H1 (cell line): ENCODE data around the gene RXRA. TPM values are rescaled to one million over a fixed set of nuclear protein-coding genes. Genes with fewer than 3 reads are reported as not detected.

Experiments
- CTCF ChIA-PET: fragments of 300-600 bp; sonication (Branson Sonifier 250); formaldehyde crosslinking; loops from one replicate; lab custom pipeline; 2021; ENCODE audit not compliant: partially characterized antibody; lab: Charles Lee
- POLR2A ChIA-PET: fragments of 300-600 bp; sonication (Branson Sonifier 250); formaldehyde crosslinking; loops from one replicate; lab custom pipeline; 2021; ENCODE audit warnings: inconsistent platforms; ENCODE audit not compliant: partially characterized antibody; lab: Charles Lee
- DNase-seq, 2 experiments: peaks; one replicate each; pipeline versions ENCODE4 v3.0.0 to v3.0.0-alpha.2; 2010 to 2022; ENCODE audit warnings: low spot score in 2 of 2, low read depth in 1 of 2, mixed read lengths in 1 of 2
- FAIRE-seq: peaks from 2 replicates; lab custom pipeline; 2011; peaks lifted over from hg19 to GRCh38; lab: Jason Lieb, UNC
- H2AFZ ChIP-seq: 2 replicates; pipeline ENCODE4 v1.8.1; 2012; ENCODE audit warnings: low read length, inconsistent platforms
- H2AK5ac ChIP-seq: 2 replicates; pipeline ENCODE4 v1.6.1; 2013; ENCODE audit warnings: low read depth, low read length
- H2BK120ac ChIP-seq: replicated peaks from 2 replicates; pipeline ENCODE3; 2013; ENCODE audit warnings: low read depth, low read length, inconsistent platforms
- H2BK12ac ChIP-seq: 2 replicates; pipeline ENCODE4 v1.6.1; 2013; ENCODE audit warnings: low read depth, low read length
- H2BK15ac ChIP-seq: 2 replicates; pipeline ENCODE4 v1.6.1; 2013; ENCODE audit warnings: low read length
- H2BK20ac ChIP-seq: 2 replicates; pipeline ENCODE4 v1.6.1; 2013; ENCODE audit warnings: low read length
- H2BK5ac ChIP-seq: 2 replicates; pipeline ENCODE4 v1.6.1; 2013; ENCODE audit warnings: low read depth, low read length
- H3K14ac ChIP-seq: 2 replicates; pipeline ENCODE4 v1.6.1; 2013; ENCODE audit warnings: inconsistent platforms; ENCODE audit not compliant: insufficient read length
- H3K18ac ChIP-seq: 2 replicates; pipeline ENCODE4 v1.6.1; 2013; ENCODE audit warnings: low read length; ENCODE audit errors: extremely low read depth
- H3K23ac ChIP-seq: 2 replicates; pipeline ENCODE4 v1.6.1; 2013; ENCODE audit warnings: inconsistent platforms; ENCODE audit not compliant: insufficient read length
- H3K23me2 ChIP-seq: 2 replicates; pipeline ENCODE4 v1.6.1; 2013; ENCODE audit warnings: low read depth, low read length
- H3K27ac ChIP-seq: 2 replicates; pipeline ENCODE4 v1.6.1; 2011; ENCODE audit warnings: low read depth, low read length, inconsistent platforms
- H3K27me3 ChIP-seq, 4 experiments: replicated peaks in 1 of 4; 1 replicate in 1 of 4; 2 replicates in 3 of 4; pipeline versions ENCODE4 v1.6.1 to v1.8.1; 2011 to 2013; ENCODE audit warnings: low read length in 3 of 4, mild to moderate bottlenecking in 3 of 4, inconsistent platforms in 2 of 4, mixed read lengths in 2 of 4, moderate library complexity in 1 of 4; ENCODE audit not compliant: control insufficient read depth in 3 of 4, insufficient read depth in 3 of 4; ENCODE audit errors: extremely low read depth in 1 of 4
- H3K36me3 ChIP-seq, 4 experiments: 2 replicates each; pipeline versions ENCODE4 v1.6.1 to v1.8.1; 2011 to 2013; ENCODE audit warnings: mild to moderate bottlenecking in 4 of 4, low read length in 3 of 4, moderate library complexity in 2 of 4, control low read depth in 1 of 4, inconsistent platforms in 1 of 4; ENCODE audit not compliant: insufficient read depth in 4 of 4, control insufficient read depth in 2 of 4
- H3K4ac ChIP-seq: replicated peaks from 2 replicates; pipeline ENCODE3; 2013; ENCODE audit warnings: low read length, low read depth, mixed read lengths, inconsistent platforms; ENCODE audit not compliant: insufficient read length
- H3K4me1 ChIP-seq, 4 experiments: replicated peaks in 1 of 4; 1 replicate in 1 of 4; 2 replicates in 3 of 4; pipeline versions ENCODE4 v1.6.1 to v1.8.1; 2011 to 2013; ENCODE audit warnings: low read length in 3 of 4, inconsistent platforms in 2 of 4, mixed read lengths in 1 of 4; ENCODE audit not compliant: insufficient read depth in 4 of 4, control insufficient read depth in 3 of 4
- H3K4me2 ChIP-seq, 2 experiments: 2 replicates each; pipeline versions ENCODE4 v1.6.1 to v1.8.1; 2011 to 2013; ENCODE audit warnings: low read depth in 2 of 2, low read length in 2 of 2, control low read depth in 1 of 2, inconsistent platforms in 1 of 2, mild to moderate bottlenecking in 1 of 2; ENCODE audit not compliant: insufficient read depth in 1 of 2
- H3K4me3 ChIP-seq, 4 experiments: fragments of 200-600, 300-600 bp in 1 of 4; sonication (generic), shearing (Covaris generic), sonication (Bioruptor Twin) in 1 of 4; 2 replicates each; pipeline versions ENCODE4 v1.5.1 to v1.8.1; 2011 to 2016; ENCODE audit warnings: low read length in 4 of 4, low read depth in 3 of 4, control low read depth in 2 of 4, inconsistent platforms in 2 of 4, mild to moderate bottlenecking in 2 of 4, mixed read lengths in 1 of 4, moderate library complexity in 1 of 4; ENCODE audit not compliant: insufficient read depth in 2 of 4; ENCODE audit errors: extremely low read depth in 1 of 4
- H3K56ac ChIP-seq: replicated peaks from 2 replicates; pipeline ENCODE3; 2013; ENCODE audit warnings: low read depth, mild to moderate bottlenecking, mixed read lengths, low read length, inconsistent platforms; ENCODE audit not compliant: insufficient read length
- H3K79me1 ChIP-seq: 2 replicates; pipeline ENCODE4 v1.6.1; 2013; ENCODE audit warnings: low read depth, low read length, control low read depth
- H3K79me2 ChIP-seq, 2 experiments: 2 replicates each; pipeline versions ENCODE4 v1.6.1 to v1.8.1; 2012 to 2013; ENCODE audit warnings: low read length in 2 of 2, mild to moderate bottlenecking in 2 of 2, inconsistent platforms in 1 of 2; ENCODE audit not compliant: insufficient read depth in 2 of 2, control insufficient read depth in 1 of 2
- H3K9ac ChIP-seq, 4 experiments: replicated peaks in 1 of 4; 1 replicate in 1 of 4; 2 replicates in 3 of 4; pipeline versions ENCODE4 v1.6.1 to v1.8.1; 2011 to 2013; ENCODE audit warnings: low read depth in 3 of 4, low read length in 3 of 4, control low read depth in 2 of 4, mild to moderate bottlenecking in 2 of 4, moderate library complexity in 2 of 4, inconsistent platforms in 1 of 4; ENCODE audit errors: extremely low read depth in 1 of 4
- H3K9me3 ChIP-seq, 2 experiments: 2 replicates each; pipeline versions ENCODE4 v1.6.1 to v1.8.1; 2012 to 2013; ENCODE audit warnings: mild to moderate bottlenecking in 2 of 2, moderate library complexity in 2 of 2, control low read depth in 1 of 2, inconsistent platforms in 1 of 2, low read depth in 1 of 2, low read length in 1 of 2, mixed read lengths in 1 of 2; ENCODE audit not compliant: insufficient read depth in 2 of 2
- H4K20me1 ChIP-seq, 2 experiments: replicated peaks in 1 of 2; 2 replicates each; pipeline versions ENCODE3 to v1.8.1; 2011 to 2013; ENCODE audit warnings: inconsistent platforms in 2 of 2, low read length in 2 of 2, mild to moderate bottlenecking in 1 of 2; ENCODE audit not compliant: insufficient read depth in 2 of 2, control insufficient read depth in 1 of 2
- H4K5ac ChIP-seq: 2 replicates; pipeline ENCODE4 v1.6.1; 2013; ENCODE audit warnings: low read length, low read depth, mixed read lengths, inconsistent platforms; ENCODE audit not compliant: insufficient read length
- H4K8ac ChIP-seq: 2 replicates; pipeline ENCODE4 v1.8.0; 2013; ENCODE audit warnings: mild to moderate bottlenecking, moderate library complexity, low read length, inconsistent platforms; ENCODE audit not compliant: insufficient read depth; ENCODE audit errors: extremely low read depth
- H4K91ac ChIP-seq: replicated peaks from 2 replicates; pipeline ENCODE3; 2013; ENCODE audit warnings: low read length, mixed read lengths, inconsistent platforms; ENCODE audit not compliant: insufficient read length
- CREB1 ChIP-seq: IDR thresholded peaks from 2 replicates; pipeline ENCODE4 v1.6.1; 2012; ENCODE audit warnings: inconsistent platforms
- MAFK ChIP-seq: IDR thresholded peaks from 2 replicates; pipeline ENCODE4 v1.6.1; 2012; ENCODE audit warnings: low read depth, mild to moderate bottlenecking, improper control_type of control experiment, low read length
- WGBS, 2 experiments: shearing (Covaris generic) in 1 of 2; methylation state at CpG; one replicate each; pipeline versions ENCODE4 v1.1.6 to v1.1.7; 2013 to 2015; ENCODE audit warnings: low lambda C conversion rate in 2 of 2, mixed read lengths in 2 of 2, inconsistent platforms in 1 of 2, low coverage in 1 of 2, missing lambda C conversion rate in 1 of 2; ENCODE audit not compliant: insufficient replicate concordance in 2 of 2, insufficient coverage in 1 of 2, insufficient read length in 1 of 2; ENCODE audit errors: extremely low coverage in 1 of 2, missing lambda C conversion rate in 1 of 2; 5-methylcytosine and 5-hydroxymethylcytosine counted together
- polyA plus RNA-seq, 7 experiments: library from polyadenylated mRNA; depleted of rRNA in 3 of 7; stranded (reverse) in 5 of 7; unstranded in 2 of 7; fragments of >200 nt in 5 of 7; fragments of 200-250 nt in 2 of 7; gene quantifications; 1 replicate in 5 of 7; 2 replicates in 1 of 7; 4 replicates in 1 of 7; pipeline versions ENCODE4 v1.2.1 to v1.2.3, GENCODE V29; 2011 to 2013; ENCODE audit warnings: missing spikeins in 2 of 7, mixed read lengths in 2 of 7
- total RNA-seq: library from RNA; stranded (reverse); fragmentation: NEBNext Ultra II Directional; extraction: Animal tissue kit (Norgen Biotek cat#: 25700); gene quantifications from 2 replicates; pipeline ENCODE4 v1.2.1, GENCODE V29; 2021

The RXRA gene
- total and polyA plus RNA-seq, 2 of the 8 experiments (the other 6 are each of a cell fraction or from before 2014, with no cell fraction given), result 9.8 to 29.4 TPM

DNA sequence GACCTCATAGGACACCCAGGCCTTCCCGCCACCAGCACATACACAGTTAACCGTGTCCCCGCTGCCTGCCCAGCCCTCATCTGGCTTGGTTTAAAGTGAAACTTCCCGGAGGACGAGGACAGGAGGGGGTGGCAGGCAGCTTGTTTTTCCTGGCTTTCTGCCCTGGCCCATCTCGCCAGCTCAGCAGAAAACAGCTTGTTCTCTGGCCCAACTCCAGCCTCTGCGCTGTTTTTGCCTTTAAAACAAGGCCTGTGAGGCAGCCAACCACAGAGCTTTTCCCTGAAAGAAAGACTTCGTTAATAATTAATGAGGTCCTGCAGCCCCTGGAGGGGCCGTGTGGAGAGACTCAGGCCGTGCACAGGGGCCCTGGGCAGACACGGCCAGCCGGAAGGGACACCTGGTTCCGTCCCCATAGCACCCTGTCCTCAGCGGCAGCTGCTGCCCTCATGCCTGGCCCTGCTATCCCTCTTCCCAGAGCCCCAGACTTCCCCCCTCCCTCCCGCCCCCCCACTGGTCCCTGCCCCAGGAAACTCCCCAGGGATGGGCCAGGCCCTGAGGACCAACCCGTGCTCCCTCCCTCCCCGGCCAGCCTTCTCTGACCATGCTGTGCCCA lies 108.7 kb downstream of the RXRA start:
- H2BK15ac ChIP-seq, result no peak overlapping the region
- ChIA-PET CTCF (interaction anchor here (0.9 to 1.9 kb wide), 5 partner anchors 14 to 265 kb away, joined by 3 to 7 read pairs (median 5); no protein-coding TSS in a partner anchor), POLR2A (interaction anchor here (0.6 to 0.9 kb wide), 3 partner anchors 30 to 271 kb away, joined by 3 read pairs; partner anchors contain the start of gene RNU6ATAC)
- no peak overlapping the region for H2BK12ac ChIP-seq
- FAIRE-seq (no peak), DNase-seq (no peak)
- no peak overlapping the region for H3K56ac ChIP-seq
- H3K9ac ChIP-seq, result no peak overlapping the region
- H3K79me1 ChIP-seq, result no peaks in the 10 kb centered on the region
- H2BK120ac ChIP-seq, result no peak overlapping the region
- H3K18ac ChIP-seq, result no peak overlapping the region
- H4K8ac ChIP-seq, result peak overlapping the region; percentile 85; the same call in 1 of the 2 replicates
- H3K14ac ChIP-seq, result no peak overlapping the region
- 81% methylated on average over 15 of the region's 17 CpGs; no CpG with 5 or more reads in 1 of the 2 experiments for WGBS, 2 experiments
- no peak overlapping the region for H4K5ac ChIP-seq
- no peak overlapping the region for H2AFZ ChIP-seq
- no peak overlapping the region for H4K91ac ChIP-seq
- H3K36me3 ChIP-seq, result peaks cover 0 to 3% (median 0%) of the 10 kb centered on the region in 4 experiments; a peak in 1 of 8 replicates
- TF ChIP-seq CREB1 (no peak), MAFK (peak; percentile 22; the same call in 1 of the 2 replicates)
- no peak overlapping the region for H3K23ac ChIP-seq
- H3K4me1 ChIP-seq, result peaks cover 0 to 9% (median 4%) of the 10 kb centered on the region in 4 experiments; a peak in 3 of 7 replicates
- no peak overlapping the region for H2BK5ac ChIP-seq
- no peaks in the 10 kb centered on the region for H3K9me3 ChIP-seq
- H3K27me3 ChIP-seq, result no peaks in the 10 kb centered on the region
- no peak overlapping the region; a peak in 1 of 4 replicates for H3K4me2 ChIP-seq
- H3K4me3 ChIP-seq, result no peak overlapping the region
- H4K20me1 ChIP-seq, result peaks cover 0 to 2% of the 10 kb centered on the region in 2 experiments
- no peaks in the 10 kb centered on the region for H3K23me2 ChIP-seq
- no peak overlapping the region for H2BK20ac ChIP-seq
- no peak overlapping the region for H3K27ac ChIP-seq
- H3K4ac ChIP-seq, result no peak overlapping the region
- H2AK5ac ChIP-seq, result no peak overlapping the region
- no peaks in the 10 kb centered on the region for H3K79me2 ChIP-seq
